Erythroblast (primary cell): ENCODE measurements around the gene RHBDL3.
"Not testable (repeated sequence)": the region's sequence is repeated elsewhere in the genome, so short reads cannot be mapped to it uniquely, and the experiment has no call there.

Experiments used
- GATA1 ChIP-seq: IDR thresholded peaks from 2 replicates; pipeline ENCODE4 v1.6.1; 2011; ENCODE audit warnings: low read depth, mild to moderate bottlenecking, control low read depth, low read length, moderate library complexity
- POLR2A ChIP-seq: IDR thresholded peaks from 2 replicates; pipeline ENCODE4 v1.6.1; 2011; ENCODE audit warnings: mild to moderate bottlenecking, low read length

DNA sequence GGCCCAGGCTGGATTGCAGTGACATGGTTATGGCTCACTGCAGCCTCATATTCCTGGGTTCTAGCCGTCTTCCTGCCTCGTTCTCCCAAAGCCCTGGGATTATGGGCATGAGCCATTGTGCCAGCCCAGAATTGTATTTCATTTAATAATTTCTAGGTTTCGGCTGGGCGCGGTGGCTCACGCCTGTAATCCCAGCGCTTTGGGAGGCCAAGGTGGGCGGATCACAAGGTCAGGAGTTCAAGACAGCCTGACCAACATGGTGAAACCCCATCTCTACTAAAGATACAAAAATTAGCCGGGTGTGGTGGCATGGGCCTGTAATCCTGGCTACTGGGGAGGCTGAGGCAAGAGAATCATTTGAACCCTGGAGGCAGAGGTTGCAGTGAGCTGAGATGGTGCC lies 87.1 kb downstream of the RHBDL3 start:
- not testable (repeated sequence) for TF ChIP-seq POLR2A, GATA1
